Endothelial cell (in vitro differentiated cells): ENCODE results near the gene WDR93. TPM values are rescaled to one million over a fixed set of nuclear protein-coding genes. Genes with fewer than 3 reads are reported as not detected.
"Not testable (repeated sequence)": the region's sequence is repeated elsewhere in the genome, so short reads cannot be mapped to it uniquely, and the experiment has no call there.

ENCODE experiments used
- DNase-seq: peaks from one replicate; pipeline ENCODE4 v3.0.0; 2021; ENCODE audit warnings: low spot score
- H3K27ac Mint-ChIP-seq: one replicate; pipeline ENCODE4 v1.8.0; 2021; ENCODE audit warnings: mixed read lengths, inconsistent platforms; ENCODE audit not compliant: unreplicated experiment
- H3K27me3 Mint-ChIP-seq: one replicate; pipeline ENCODE4 v1.8.0; 2021; ENCODE audit warnings: mild to moderate bottlenecking, moderate library complexity, mixed read lengths, inconsistent platforms; ENCODE audit not compliant: unreplicated experiment
- H3K36me3 Mint-ChIP-seq: one replicate; pipeline ENCODE4 v1.8.0; 2021; ENCODE audit warnings: mild to moderate bottlenecking, low read depth, mixed read lengths, inconsistent platforms; ENCODE audit not compliant: unreplicated experiment
- H3K4me1 Mint-ChIP-seq: one replicate; pipeline ENCODE4 v1.8.0; 2021; ENCODE audit warnings: mild to moderate bottlenecking, mixed read lengths, inconsistent platforms; ENCODE audit not compliant: unreplicated experiment
- H3K4me3 Mint-ChIP-seq: one replicate; pipeline ENCODE4 v1.8.0; 2021; ENCODE audit warnings: mild to moderate bottlenecking, mixed read lengths, inconsistent platforms; ENCODE audit not compliant: unreplicated experiment
- H3K9me3 Mint-ChIP-seq: one replicate; pipeline ENCODE4 v1.8.0; 2021; ENCODE audit warnings: mixed read lengths, inconsistent platforms; ENCODE audit not compliant: unreplicated experiment
- total RNA-seq: library from RNA; stranded (reverse); fragmentation: NEBNext Ultra II Directional; extraction: Animal tissue kit (Norgen Biotek cat#: 25700); gene quantifications from one replicate; pipeline ENCODE4 v1.2.1, GENCODE V29; 2021; ENCODE audit not compliant: unreplicated experiment
- TF ChIP-seq, protein P1 (sequence below): fragments of 200-600 bp; sonication (generic); IDR thresholded peaks from one replicate; pipeline ENCODE4 v1.5.0; 2021; ENCODE audit warnings: antibody characterized with exemption; ENCODE audit not compliant: unreplicated experiment

Gene WDR93
- total RNA-seq, 1 donor from 2014 or later: 0.13 TPM

DNA sequence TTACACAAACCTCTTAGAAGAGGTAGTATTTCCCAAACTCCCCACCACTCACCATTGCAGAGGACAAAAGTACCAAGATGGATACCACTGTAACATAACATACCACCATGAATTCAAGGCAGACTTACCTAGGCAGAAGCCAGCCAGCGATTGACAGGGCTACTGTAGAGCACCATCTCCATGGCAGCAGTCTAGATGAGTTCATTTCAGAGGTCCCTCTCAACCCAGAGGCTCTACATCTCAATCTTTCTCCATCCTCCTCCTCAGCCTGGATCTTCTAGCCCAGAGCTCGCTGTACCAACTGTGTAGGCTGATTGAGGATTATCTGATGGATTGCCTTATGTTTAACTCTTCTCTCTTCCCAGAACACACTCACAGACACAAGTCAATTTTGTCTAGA lies 9.5 kb upstream of the WDR93 start:
- Mint-ChIP-seq H3K9me3 (no peaks in the 10 kb centered on the region), H3K36me3 (no peaks in the 10 kb centered on the region), H3K27ac (no peak overlapping the region), H3K4me3 (no peak overlapping the region), H3K4me1 (no peaks in the 10 kb centered on the region), H3K27me3 (peaks cover 3% of the 10 kb centered on the region)
- no peak for DNase-seq
- TF ChIP-seq, protein P1, sequence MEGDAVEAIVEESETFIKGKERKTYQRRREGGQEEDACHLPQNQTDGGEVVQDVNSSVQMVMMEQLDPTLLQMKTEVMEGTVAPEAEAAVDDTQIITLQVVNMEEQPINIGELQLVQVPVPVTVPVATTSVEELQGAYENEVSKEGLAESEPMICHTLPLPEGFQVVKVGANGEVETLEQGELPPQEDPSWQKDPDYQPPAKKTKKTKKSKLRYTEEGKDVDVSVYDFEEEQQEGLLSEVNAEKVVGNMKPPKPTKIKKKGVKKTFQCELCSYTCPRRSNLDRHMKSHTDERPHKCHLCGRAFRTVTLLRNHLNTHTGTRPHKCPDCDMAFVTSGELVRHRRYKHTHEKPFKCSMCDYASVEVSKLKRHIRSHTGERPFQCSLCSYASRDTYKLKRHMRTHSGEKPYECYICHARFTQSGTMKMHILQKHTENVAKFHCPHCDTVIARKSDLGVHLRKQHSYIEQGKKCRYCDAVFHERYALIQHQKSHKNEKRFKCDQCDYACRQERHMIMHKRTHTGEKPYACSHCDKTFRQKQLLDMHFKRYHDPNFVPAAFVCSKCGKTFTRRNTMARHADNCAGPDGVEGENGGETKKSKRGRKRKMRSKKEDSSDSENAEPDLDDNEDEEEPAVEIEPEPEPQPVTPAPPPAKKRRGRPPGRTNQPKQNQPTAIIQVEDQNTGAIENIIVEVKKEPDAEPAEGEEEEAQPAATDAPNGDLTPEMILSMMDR: no peak

DNA sequence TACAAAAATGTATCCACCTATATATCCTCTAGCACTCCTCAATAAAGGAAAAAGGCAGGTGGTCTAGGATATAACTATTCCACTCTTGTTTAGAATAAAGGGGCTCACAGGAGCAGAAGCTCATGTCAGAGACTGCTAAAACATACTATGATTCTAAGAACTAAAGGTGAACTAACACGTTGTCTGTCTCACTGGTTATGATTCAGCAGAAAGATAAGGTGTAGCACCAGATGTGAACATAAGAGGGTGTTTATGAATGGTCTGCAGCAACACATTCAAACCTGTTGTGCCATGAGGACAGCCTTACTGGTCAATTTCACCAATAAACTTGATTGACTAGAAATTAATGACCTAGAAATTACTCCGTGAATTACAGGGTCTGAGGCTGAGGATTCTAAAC lies 4.6 kb upstream of the WDR93 start:
- Mint-ChIP-seq H3K9me3 (no peaks in the 10 kb centered on the region), H3K27ac (no peak overlapping the region), H3K4me1 (peaks cover 2% of the 10 kb centered on the region), H3K27me3 (peaks cover 4% of the 10 kb centered on the region), H3K36me3 (no peaks in the 10 kb centered on the region), H3K4me3 (no peak overlapping the region)
- no peak for DNase-seq
- TF ChIP-seq, protein P1: no peak

DNA sequence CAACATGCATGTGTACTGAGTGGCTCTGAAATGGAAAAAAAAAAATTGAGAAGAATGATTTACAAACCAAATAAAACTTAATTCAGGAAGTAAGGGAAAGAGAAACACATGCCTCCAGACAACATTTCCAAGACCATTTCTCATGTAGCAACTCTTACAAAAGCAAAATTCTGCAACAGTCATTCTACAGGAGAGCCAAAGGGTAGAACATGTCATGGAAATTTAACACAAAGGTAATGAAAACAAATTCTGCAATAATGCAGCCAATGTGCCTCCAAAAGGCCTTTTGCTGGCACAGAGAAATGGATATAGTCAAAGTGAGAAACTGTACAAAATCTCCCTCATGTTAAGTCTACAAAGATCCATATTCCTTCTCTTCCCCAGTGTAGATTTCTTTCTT lies 4.1 kb upstream of the WDR93 start:
- peaks cover 3% of the 10 kb centered on the region for H3K4me1 Mint-ChIP-seq
- H3K36me3 Mint-ChIP-seq: no peaks in the 10 kb centered on the region
- H3K27ac Mint-ChIP-seq: no peak overlapping the region
- no peaks in the 10 kb centered on the region for H3K9me3 Mint-ChIP-seq
- no peak overlapping the region for H3K4me3 Mint-ChIP-seq
- DNase-seq: no peak
- peaks cover 2% of the 10 kb centered on the region for H3K27me3 Mint-ChIP-seq
- TF ChIP-seq, protein P1: no peak

DNA sequence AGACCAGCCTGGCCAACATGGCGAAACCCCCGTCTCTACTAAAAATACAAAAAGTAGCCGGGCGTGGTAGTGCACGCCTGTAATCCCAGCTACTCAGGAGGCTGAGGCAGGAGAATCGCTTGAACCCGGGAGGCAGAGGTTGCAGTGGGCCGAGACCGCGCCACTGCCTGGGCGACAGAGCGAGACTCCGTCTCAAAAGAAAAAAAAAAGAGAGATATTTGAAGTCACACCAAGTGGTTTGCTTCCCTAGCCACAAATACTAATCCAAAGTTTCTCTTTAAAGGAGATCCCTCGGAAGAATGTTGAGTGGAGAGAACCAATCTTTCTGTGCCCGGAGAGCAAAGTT lies 708 bp upstream of the WDR93 start:
- H3K36me3 Mint-ChIP-seq: not testable (repeated sequence)
- H3K4me3 Mint-ChIP-seq: peak overlapping the region; percentile 89

DNA sequence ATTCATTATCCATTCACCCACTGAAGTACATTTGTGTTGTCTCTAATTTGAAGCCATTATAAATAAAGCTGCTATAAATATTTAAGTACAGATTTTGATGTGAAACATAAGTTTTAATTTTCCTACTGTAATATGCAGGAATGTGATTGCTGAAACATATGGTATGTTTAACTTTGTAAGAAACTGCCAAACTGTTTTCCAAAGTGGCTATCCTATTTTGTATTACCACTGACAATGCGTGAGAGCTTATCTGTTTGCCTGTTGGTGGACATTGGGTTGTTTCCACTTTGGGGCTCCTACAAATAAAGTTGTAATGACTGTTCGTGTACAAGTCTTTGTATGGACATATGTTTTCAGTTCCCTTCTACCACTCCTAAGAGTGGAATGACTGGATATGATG lies 2.5 kb downstream of the WDR93 start:
- Mint-ChIP-seq H3K36me3 (no peaks in the 10 kb centered on the region), H3K4me3 (no peak overlapping the region), H3K9me3 (no peaks in the 10 kb centered on the region), H3K27me3 (peaks cover 7% of the 10 kb centered on the region), H3K27ac (no peak overlapping the region), H3K4me1 (peaks cover 3% of the 10 kb centered on the region)
- TF ChIP-seq, protein P1: no peak
- no peak for DNase-seq

More for the DNA sequence above, 708 bp upstream of the WDR93 start:
- not testable (repeated sequence) for H3K27me3 Mint-ChIP-seq, H3K9me3 Mint-ChIP-seq, DNase-seq, H3K27ac Mint-ChIP-seq, H3K4me1 Mint-ChIP-seq

DNA sequence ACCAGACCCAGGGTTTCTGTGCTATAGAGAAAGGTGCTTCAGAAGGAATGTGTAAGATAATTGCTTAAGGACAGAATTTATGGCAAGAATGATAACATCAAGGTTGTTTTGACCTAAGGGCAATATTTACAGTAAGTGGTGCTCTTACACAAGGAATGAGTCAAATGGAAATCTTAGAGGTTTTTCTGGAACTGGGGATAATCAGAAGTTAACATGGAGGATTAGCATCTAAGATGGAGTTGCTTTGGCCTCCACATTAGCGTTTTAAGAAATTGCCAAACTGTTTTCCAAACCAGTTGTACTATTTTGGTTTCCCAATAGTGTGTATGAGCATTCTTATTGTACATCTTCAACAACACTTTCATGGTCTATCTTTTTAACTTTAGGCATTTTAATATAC lies 3.1 kb downstream of the WDR93 start:
- Mint-ChIP-seq H3K27me3 (peaks cover 7% of the 10 kb centered on the region), H3K36me3 (no peaks in the 10 kb centered on the region), H3K4me1 (peaks cover 3% of the 10 kb centered on the region), H3K9me3 (no peaks in the 10 kb centered on the region), H3K4me3 (no peak overlapping the region), H3K27ac (no peak overlapping the region)
- TF ChIP-seq, protein P1: no peak
- no peak for DNase-seq
